HG02870 (cell line): Measurements from ENCODE around the gene MIX23.
A peak's percentile ranks its signal among the peaks of the same experiment; 100 is the strongest.
"Not testable (repeated sequence)": the region's sequence is repeated elsewhere in the genome, so short reads cannot be mapped to it uniquely, and the experiment has no call there.

Experiments
- ATAC-seq: cut with Tn5 transposase; IDR thresholded peaks from one replicate; pipeline ENCODE4 v1.9.1; 2021; ENCODE audit warnings: mild to moderate bottlenecking, moderate library complexity; ENCODE audit not compliant: unreplicated experiment

MIX23 gene

DNA sequence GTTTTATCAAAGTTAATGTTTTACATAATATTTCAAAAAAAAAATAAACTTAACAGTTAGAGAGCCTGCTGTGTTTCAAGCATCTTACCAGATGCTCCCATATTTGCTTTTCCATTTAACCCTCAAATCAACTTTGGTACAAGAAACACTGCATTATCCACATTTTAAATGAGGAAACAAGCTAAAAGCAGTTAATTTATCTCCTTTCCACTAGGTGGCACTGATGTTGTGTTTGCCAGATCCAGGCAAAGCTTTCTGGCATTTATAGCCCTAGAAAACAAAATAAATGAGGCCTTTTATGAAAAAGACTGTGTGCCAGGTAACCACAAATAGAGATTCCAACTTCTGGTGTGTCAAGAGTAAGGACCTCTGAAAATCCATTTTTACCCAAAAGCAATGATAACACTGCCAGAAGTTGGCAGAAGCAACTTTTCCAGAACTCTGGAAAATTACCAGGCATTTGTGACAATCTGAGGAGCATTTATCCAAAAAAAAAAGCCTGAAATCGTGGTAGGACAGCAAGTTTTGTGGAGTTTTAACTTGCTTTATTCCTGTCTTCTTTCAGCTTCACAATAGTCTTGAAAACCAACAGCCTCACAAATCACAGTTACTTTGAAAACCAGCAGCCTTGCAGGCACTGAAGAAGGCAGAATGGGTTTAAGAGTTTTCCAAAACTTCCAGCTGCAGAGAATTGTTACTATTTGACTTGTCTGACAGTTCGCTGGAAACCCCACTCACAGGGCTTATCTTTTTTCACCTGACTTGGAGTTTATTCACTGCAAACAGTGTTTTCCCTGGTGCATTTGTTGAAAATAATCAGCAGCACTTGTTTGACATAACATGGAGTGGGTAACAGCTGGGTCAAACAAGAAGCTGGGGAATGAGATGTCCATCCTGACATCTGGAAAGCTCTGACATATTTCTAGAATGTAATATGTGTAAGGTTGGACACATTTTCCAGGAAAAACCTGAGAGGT lies 10.1 kb upstream of the MIX23 start:
- ATAC-seq, result no peak

DNA sequence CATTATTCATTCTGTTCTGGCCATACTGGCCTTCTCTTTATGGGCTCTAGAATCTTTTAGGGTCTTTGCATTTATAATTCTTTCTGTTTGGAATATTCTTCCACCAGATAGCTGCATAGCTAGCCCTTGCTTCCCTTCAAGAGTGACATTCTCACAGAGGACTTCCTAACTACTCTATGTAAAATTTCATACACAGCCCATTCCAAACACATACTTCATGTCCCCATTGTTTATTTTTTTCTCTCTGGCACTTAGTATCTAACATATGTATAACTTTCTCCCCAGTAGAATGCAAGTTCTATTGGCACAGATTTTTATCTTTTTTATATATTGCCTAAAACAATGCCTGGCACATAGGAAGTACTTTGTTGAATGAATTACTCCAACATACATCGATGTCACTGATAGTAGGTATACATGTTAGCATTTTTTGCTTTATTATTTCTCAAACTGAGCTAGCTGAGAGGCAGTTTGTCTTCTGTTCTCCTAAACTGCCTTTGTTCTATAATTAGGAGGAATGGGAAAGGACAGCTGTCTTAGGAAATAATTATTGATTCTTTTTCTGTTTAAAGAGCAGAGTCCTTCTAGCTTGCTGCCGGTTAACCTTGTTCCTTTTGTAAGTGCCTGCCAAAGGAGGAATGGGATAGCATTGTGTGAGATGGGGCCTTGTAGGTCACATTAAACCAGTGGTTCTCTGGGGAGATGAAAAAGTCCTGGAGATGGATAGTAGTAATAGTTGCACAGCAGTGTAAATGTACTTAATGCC lies 8.8 kb upstream of the MIX23 start:
- ATAC-seq, result no peak

DNA sequence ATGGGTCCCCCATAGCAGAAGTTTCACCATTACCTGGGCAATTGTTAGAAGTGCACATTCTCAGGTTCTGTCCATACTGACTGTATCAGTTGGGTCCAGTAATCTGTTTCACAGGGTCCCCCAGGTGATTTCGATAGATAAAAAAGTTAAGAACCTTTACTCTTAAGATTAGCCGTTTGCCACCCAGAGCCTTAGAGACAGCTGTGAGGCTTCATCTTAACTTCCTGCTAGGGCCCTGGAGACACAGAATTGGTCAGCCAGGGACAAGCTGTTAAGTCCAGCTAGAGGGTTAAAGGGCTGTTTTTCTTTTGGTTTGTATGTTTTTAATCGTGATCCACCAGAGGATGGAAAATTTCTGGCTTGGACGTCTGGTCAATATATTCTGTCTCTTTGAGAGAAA lies 7.6 kb upstream of the MIX23 start:
- no peak for ATAC-seq

DNA sequence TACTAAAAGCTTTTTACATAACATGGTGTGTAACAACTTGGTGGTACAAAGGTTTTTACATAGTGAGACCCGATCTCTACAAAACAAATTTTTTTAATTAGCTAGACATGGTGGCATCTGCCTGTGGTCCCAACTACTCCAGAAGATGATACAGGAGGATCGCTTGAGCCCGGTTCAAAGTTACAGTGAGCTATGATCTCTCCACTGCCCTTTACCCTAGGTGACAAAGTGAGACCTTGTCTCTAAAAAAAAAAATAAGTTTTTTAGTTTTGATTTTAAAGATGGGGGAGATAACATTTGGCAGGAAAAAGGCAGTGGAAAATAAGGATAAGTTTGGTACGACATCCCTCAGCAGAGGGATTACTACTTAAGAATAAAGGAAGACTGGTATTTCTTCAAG lies 6.9 kb upstream of the MIX23 start:
- no peak for ATAC-seq

DNA sequence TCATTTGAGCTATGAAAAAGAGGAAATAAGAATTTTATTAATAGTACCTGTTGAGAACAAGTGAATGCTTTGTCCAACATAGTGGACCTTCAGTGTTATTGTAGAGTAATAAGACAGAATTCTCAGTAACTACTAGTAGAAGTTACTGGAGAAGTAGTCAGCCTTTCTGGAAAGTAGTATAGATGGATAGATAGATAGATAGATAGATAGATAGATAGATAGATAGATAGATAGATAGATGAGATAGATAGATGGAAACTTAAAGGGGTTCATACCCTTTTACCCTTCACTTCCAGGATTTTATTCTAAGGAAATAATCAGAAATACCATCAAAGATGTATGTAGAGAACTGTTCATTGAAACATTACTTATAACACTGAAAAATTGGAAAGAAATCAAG lies 6.2 kb upstream of the MIX23 start:
- ATAC-seq, result no peak

DNA sequence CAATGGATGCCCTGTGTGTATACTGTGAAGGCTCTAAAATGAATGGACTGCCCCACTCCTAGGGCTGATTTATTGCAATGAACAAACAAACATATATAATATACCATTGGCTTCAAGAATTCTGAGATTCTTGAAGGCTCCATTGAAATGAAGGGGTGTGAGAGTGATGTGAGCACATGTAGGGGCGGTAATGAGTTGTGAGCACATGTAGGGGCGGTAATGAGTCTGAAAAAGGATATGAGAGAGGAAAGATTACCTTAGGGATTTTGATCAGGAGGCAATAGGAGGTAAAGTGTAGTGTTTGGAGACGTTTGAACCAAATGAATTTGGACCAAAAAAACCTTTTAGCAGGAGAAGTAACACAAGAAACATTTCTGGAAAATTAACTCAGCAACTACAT lies 4.7 kb upstream of the MIX23 start:
- ATAC-seq, result no peak

DNA sequence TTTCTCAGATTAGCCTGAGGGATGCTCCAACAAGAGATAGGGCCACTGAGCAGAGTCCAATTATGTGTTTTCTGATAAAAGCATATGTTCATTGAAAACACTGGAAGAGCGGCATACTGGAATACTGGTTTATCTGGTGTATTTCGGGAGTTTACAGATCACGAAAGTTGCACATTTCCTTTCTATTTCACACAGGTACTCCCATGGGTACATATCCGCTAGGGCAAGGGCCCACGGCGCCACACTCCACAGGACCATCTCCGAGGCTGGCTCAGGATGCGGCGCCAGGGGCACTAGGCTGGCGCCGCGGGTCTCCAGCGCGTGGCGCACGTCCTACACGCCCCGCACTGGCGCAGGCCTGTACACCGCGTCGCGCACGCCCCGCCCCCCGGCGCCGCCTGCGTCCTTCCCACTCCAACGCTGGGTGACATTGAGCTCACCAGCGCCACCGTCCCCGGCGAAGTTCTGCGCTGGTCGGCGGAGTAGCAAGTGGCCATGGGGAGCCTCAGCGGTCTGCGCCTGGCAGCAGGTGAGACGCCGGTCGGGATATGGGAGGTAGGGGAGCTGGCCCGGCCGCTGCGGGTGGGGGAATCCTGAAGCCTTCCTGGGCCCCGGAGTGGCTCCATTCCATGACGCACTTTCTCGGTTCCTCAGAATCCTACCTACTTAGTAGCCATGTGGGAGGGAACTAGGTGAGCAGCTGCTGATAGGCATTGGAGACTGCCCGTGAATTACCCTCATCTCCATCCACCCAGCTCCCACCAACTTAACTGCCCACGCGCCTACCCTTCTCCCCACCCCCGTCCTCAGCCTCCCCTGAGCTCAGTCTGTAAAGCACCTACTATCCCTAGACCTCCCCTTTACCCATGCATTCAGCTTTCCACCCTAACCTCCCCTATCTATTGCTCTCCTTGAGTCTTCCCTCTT lies 1.0 kb upstream of the MIX23 start, which contains the start of gene FAM162A:
TSS of gene FAM162A (plus strand) at position 412 of the 927 bp plus-strand sequence. CDS start at position 496, 84 bp downstream.
- peak; percentile 83 for ATAC-seq

DNA sequence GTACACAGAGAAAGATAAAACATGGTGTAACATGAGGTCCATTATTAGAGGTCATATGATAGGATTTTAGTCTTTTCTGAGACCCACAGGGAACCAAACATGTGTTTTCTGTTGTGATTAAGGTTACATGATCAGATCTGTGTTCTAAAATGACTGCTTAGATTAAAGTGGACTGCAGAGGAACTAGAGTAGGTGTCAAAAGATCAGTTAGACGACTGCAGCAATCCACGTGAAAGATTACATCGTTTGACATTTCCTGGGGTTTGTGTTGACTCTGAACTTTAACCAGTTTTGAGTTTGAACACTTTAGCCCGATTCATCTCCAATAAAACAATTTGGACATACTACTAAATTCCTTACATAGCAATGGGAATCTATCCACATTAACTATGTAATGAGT lies 5.1 kb downstream of the MIX23 start:
- no peak for ATAC-seq

DNA sequence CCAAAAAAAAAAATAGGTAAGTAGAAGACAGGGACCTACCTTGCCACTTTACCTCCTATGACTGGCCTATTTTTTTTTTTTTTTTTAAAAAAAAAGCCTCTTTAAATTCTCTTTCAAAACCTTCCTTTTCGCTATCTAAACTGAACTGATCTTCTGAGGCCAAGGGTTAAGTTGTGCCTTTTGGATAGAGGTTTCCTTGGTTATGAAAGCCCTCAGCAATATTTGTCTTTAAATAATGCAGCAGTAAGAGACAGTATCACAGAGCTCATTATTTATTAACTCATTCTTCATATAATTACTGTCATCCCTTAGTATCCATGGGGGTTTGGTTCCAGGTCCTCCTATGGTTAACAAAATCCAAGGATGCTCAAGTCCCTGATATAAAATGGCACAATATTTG lies 9.0 kb downstream of the MIX23 start:
- no peak for ATAC-seq

DNA sequence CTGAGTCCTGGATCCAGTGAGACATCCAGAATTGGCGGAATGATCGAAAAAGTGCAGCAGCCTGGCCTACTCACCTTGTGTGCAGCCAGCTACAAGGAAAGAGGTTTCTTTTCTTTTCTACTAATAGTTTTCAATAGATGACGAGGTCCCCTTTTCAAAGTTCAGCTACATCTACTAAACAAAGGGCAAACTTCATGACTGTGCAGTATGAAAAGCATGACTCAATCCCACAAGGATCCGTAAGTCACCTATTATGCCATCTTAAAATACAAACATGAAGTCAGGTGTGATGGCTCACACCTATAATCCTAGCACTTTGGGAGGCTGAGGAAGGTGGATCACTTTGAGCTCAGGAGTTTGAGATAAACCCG lies 16.7 kb downstream of the MIX23 start:
- ATAC-seq, result no peak

DNA sequence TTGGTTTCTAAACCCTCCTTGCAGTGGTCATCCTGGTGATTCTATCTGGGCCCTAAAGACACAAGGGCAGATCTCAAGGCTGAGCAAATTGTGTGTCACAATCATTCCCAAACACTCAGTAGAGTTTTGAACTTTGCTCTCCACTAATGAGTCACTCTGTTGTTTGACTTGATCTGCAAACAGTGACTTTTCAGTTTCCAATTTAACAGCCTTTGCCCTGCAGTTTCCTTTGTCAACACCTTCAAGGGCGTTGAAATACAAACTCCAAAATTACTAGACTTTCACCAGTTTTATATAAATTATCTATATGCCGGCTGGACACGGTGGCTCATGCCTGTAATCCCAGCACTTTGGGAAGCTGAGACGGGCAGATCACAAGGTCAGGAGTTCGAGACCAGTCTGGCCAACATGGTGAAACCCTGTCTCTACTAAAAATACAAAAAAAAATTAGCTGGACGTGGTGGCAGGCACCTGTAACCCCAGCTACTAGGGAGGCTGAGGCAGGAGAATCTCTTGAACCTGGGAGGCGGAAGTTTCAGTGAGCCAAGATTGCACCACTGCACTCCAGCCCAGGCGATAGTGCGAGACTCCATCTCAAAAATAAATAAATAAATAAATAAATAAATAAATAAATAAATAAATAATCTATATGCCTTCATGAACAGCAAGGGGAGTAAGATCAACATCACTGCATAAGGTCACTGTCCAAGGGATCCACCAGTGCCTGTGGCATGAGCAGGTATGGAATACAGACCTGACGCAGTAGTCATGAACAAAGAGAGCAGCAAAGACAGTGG lies 17.3 kb downstream of the MIX23 start:
- not testable (repeated sequence) for ATAC-seq

DNA sequence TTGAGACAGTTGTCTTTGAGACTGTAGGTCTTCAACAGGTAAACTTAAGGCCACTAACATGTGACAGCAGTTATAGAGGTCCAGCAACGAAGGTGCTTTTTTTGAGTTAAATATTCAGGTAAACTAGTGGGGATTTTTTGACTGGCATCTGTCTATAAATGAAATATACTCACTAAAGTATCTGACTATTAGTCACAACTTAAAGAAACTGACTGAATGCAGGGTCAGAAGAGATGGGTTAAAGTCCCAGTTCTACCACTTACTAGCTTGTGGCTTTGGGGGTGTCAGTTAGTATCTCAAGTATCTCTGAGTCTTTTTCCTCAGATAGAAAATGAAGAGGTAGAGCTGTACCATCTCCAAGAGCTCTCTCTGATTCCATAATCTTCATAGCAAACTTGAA lies 18.0 kb downstream of the MIX23 start:
- ATAC-seq, result no peak

DNA sequence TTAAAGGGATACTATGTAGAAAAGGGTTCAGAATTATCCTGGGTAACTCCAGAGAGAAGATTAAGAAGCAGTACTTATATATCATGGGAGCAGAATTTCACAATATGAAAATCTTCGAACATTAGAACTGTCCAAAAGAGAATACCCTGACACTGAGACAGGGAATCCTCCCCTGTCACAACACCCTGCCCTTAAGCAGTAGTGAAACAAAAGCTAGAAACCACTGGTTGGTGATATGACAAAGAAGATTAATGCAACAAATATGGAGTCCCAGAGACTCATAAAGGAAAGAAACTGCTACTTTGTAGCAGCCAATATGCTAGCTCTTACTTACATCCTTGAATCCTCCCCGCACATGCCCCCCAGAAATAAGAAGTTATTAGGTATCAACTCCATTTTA lies 18.5 kb downstream of the MIX23 start:
- ATAC-seq, result no peak

DNA sequence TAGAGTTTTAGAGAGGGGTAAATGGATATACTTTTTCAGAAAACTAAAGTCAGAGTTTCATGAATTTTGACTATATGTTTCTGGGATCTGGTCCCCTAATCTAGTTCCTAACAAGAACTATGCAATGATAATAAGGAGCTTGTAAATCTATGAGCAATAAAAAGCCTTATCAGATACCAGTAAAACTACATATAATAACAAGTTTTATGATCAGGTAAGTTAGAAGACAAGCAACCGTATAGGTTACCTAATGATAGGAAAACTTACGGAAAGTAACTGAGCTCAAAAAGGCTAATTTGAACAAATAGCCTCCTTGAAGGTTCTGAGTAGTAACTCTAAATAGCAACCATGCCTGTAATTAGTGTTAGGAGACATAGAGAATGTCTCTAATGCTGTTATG lies 21.0 kb downstream of the MIX23 start:
- no peak for ATAC-seq

DNA sequence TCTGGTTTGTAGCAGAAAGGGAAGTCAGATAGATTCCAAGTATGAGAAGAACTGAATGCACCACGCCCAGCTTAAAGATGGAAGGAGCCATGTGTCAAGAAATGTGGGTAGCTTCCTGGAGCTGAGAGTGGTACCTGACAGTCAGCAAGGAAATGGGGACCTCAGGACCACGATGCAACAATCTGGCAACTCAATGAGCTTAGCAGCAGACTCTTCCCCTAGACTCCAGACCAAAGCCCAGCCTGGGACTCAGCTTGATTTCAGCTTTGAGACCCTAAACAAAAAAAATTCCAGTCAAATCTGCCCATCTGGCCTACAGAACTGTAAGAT lies 24.4 kb downstream of the MIX23 start:
- ATAC-seq, result no peak

DNA sequence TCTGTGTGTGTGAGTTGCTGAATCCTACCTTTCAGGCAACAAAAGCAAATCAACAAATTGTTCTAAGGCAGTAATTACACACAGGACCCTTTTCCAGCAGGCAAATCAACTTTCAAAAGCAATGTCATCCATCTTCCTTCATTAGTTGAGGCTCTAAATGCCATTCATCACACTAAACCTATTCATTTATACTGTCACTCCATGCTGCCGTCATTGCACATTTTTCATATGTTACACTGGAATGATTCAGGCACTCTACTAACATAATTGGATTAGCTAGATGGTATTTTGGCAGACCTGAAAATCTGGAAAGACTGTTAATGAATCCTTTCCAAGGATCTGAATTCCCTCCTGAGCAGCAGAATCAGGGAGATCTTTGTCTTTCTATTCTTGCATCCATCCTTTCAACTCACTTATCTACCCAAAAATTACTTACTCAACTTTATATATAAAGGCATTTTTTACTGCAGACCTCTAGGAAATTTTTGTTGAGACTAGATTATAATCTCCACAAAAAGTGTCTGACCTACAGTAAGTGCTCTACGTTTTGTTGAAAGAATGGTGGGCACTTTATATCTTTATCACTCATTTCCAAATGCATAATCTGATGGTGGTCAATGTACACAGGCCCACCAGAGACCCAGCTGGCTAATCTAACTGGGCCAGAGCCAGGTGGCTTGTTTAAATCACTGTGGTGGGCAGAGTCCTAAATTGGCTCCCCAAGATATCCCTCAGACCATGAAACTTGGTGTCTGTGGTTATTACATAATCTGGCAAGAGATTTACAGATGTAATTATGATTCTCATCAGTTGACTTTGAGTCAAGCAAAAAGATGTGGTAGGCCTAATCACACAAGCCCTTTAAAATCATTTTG lies 25.0 kb downstream of the MIX23 start:
- no peak for ATAC-seq

DNA sequence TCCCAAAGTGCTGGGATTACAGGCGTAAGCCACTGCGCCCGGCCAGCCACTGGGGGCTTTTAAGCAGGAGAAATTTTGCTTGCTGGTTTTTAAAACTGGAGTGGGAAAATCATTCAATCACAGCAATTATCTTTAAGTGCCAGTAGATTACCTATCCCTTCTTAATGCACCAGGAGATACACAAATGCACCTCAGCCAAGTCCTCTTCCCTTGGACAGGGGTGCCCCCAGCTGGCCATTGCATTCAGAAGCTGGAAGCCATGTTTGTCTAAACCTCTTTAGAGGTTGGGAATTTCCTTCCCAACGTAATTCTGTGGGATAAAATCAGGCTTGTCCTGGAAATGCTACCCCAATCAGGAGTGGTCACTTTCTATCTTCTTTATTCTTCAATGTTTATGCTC lies 26.6 kb downstream of the MIX23 start:
- ATAC-seq, result no peak

DNA sequence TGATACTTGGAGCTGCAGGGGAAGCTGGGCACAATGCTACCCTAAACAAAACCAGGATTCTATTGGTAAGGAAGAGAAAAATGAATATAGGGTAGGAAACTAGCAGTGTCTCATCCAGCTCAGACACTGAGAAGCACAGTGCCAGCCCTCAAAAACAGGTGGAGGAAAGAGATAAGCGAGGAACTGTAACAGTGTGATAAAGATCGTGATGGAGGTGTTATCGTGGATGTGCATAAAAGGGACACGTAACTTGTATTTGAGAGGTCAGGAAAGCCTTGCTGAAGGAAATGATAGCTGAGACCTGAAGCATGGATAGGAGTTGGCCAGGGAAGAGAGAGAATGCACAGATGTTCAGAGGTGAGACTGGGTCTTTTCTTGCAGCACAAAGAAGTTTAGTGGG lies 27.4 kb downstream of the MIX23 start:
- ATAC-seq, result no peak

DNA sequence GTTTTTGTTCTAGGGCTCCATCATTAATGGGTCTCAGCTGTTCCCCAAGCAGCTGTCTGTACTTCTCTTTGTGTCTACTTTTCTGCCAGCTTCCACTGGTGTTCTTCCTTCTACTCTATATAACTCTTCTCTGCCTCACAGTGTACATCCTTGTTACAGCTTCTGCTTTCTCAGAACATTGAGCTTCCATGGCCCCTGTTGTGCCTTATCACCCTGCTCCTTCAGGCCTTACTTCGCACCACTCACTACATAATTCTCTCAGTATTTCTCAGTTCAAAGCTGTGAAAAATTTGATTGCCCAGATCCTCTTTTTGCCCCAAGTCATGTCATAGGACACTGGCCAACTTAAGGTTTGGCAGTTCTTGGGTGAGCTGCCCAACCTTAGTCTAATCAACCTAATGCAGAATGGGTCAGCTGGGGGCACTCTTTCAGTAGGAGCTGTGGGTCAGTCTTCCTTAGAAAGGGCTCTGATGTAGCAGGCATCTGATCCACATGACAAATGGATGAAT lies 29.1 kb downstream of the MIX23 start:
- ATAC-seq, result no peak
